NCI-H345 (cell line): ENCODE measurements around the gene DDA1.

Experiments used
- DNase-seq: peaks from one replicate; lab custom pipeline; 2025; lab: John Stamatoyannopoulos, UW

DDA1 gene

GRCh38 chr19:17312189-17313113, 3.1 kb downstream of the DDA1 start:
- DNase-seq = no peak

GRCh38 chr19:17314007-17314593, 4.7 kb downstream of the DDA1 start:
- no peak for DNase-seq

GRCh38 chr19:17318966-17319365, 9.6 kb downstream of the DDA1 start:
- DNase-seq = no peak

DNA sequence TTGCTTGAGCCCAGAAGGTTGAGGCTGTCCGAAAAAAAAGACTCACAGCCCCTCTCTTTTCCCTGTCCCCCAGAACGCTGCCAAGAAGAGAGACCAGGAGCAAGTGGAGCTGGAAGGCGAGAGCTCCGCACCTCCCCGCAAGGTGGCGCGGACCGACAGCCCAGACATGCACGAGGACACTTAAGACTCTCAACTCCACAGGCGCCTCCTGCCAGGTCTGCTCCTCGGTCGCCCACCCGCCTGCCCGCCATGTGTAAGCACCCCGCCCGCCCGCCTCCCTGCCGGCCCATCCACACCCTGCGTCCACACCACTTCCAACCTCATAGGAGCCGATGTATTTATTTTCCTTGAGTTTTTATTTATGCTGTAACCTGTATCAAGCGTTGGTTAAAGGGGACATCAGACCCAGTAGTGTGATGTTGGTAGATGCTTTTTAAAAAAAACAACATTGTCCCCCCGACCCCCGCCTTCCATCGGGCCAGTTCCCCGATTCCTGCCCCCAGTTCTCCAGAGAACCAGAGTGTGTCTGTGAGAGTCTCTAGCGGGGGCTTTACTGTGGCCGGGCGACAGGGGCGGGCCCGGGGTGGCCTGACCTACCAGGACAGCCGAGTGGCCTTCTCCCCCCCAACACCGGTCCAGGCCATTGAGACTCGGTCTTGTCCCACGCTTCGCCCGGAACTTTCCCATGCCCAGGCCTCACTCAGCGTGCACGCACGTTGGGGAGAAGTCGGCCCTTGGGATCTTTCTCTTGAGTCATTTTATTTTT, 10.3 kb downstream of the DDA1 start:
- no peak for DNase-seq

- DNase-seq = no peak
These were observed 11.1 kb downstream of the DDA1 start for GRCh38 chr19:17320435-17320834.

- no peak for DNase-seq
These were observed 12.5 kb downstream of the DDA1 start for GRCh38 chr19:17321655-17322489.

- no peak for DNase-seq
These were observed 13.5 kb downstream of the DDA1 start for GRCh38 chr19:17322854-17323253.

DNA sequence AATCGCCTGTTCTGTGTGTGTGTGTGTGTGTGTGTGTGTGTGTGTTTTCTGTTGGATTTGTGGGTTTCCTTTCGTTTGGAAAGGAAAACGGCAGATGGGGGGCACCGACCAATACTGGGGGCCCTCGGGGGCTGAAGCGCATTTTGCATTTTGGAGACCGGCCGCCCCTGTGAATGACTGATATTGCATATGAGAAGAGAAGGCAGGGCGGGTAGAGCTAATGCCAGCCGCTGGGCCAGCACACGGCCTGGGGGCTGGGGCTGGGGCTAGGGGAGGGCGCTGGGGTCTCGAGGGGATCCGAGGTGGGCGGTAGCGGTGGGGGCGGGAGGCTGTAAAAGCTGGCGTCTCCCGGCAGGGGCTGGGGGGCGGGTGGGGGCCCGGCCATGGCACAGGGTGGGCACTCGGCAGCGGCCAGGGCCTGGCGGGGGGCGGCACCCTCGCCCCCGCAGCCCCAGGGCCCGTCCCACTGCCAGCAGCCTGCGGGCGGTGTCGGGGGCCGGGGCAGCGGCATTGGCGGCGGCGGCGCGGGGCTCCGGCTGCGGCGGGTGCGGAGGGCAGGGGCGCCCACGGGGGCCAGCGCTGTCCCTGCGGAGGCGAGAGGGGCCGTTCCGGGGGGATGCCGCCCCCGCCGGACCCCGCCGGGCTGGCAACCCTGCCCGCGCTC, 14.1 kb downstream of the DDA1 start:
- no peak for DNase-seq

DNA sequence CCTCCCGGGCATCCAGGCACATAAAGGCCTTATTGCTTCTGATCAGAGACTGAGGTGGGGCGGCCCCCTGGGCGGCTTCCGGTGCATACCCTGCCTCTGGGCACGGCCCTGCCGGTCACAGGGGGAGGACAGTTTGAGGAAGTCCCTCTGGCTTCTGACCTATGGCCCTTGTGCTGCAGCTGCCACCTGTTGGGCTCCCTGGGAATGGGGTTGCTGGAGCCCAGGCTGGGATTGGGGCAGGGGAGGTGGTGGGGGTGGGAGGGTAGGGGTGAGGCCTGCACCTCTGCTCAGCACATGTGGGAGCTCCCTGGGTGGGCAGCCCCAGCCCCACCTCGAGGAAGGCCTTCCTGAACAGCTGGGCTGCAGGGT, 14.6 kb downstream of the DDA1 start:
- no peak for DNase-seq

GRCh38 chr19:17324357-17325114, 15.2 kb downstream of the DDA1 start:
- no peak for DNase-seq

- no peak for DNase-seq
These were observed 15.8 kb downstream of the DDA1 start for GRCh38 chr19:17325133-17325532.

DNA sequence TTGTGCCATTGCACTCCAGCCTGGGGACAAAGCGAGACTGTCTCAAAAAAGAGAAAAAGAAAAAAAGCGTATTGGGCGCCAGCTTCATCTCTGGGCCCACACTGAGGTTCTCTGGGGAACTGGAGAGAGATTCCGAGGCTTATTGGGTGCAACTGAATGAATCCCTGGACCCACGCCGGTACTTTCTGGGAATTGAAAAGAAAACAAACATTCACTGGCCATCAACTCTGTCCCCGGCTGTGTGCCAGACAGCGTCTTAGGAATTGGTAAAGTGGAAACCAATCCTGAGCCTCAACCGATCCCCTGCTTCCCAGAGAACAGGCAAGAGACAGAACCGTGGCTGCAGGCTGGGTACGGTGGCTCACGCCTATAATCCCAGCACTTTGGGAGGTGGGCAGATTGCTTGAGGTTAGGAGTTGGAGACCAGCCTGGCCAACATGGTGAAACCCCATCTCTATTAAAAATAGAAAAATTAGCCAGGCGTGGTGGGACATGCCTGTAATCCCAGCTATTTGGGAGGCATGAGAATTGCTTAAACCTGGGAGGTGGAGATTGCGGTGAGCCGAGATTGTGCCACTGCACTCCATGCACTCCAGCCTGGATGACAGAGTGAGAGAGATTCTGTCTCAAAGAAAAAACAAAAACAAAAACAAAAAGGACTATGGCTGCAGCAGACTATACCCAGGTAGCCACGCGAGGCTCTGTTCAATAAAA, 16.7 kb downstream of the DDA1 start:
- no peak for DNase-seq

DNA sequence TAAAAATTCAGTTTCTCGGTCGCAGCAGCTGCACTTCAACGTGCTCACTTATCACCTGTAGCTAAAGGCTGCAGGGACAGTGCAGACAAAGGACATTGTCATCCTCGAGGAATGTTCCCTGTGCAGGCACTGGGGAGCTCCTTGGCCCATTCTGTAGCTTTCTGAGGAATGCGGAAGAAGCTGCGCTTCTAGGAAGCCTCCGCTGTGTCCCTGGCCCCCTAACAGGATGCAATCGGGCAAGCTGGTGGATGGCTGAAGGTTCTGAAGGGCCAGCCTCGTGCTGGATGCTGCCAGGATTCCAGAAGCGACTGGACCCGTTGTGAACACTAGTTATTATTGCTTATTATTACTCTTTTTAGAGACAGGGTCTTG, 17.2 kb downstream of the DDA1 start:
- no peak for DNase-seq

DNA sequence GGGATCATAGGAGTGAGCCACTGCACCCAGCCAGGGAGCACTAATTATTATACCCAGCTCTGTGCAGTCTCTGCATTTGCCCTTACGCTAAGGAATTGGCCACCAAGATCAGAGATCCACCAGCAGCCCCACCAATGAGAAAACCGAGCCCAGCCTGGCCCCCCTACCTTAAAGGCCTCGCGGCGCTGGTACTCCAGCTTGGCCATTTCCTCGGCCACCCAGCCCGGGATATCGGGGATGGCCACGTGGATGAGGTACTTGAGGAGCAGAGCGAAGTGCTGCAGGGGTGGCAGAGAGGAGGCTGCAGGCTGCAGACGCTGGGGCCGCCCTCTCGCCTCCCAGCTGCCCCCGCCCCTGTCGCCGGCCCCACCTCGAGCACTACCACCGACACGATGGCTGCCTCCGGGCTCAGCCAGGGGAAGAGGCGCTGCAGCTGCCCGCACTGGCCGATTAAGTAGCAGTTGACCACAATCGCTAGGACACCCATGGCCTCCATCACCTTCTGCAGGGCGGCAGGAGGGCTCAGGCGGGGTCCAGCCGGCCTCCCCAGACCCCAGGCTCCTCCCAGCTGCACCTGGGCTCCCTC, 17.8 kb downstream of the DDA1 start:
- DNase-seq = no peak

DNA sequence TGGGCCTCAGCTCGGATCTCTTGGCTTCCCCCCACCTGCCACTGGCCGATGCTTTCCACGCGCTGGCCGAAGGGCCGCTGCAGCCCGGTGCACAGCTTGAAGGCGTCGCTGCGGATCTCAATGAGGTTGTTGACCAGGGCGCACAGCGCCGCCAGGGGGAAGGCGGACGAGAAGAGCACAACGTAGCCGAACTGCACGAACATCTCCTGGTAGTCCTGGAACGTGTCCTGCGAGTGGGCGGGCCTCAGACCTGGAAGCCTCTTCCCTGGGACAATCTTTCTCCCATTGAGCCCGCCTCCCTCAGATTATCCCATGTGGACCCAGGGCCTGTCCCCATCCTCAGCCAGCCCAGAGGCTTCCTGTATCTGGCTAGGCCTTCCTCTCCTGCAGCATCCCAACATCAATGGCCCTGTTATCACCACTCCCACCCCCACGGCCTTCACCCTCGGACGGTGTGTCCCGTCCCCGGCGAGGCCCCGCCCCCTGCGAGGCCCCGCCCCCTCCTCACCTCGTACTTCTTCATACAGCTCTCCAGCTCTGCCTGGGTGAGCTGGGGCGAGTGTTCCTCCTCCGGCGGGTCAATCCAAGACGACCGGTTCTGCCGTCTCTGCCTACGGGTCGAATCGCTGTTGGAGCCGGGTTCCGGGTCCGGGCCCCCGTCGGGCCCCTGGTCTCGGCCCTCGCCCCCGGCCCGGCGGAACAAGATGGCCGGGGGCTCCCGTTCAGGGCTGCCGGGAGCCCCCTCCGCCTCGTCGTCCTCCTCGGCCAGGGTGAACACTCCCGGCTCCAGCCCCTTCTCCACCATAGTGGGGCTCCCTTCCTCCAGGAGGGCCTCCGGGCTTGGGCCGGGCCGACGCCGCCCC, 18.5 kb downstream of the DDA1 start:
- DNase-seq = no peak

- DNase-seq = no peak
These were observed 19.4 kb downstream of the DDA1 start for GRCh38 chr19:17328517-17329365.

GRCh38 chr19:17329366-17330261, 20.3 kb downstream of the DDA1 start:
- DNase-seq = no peak
